Measurements from ENCODE around the gene LRRC49.

Gene LRRC49

DNA sequence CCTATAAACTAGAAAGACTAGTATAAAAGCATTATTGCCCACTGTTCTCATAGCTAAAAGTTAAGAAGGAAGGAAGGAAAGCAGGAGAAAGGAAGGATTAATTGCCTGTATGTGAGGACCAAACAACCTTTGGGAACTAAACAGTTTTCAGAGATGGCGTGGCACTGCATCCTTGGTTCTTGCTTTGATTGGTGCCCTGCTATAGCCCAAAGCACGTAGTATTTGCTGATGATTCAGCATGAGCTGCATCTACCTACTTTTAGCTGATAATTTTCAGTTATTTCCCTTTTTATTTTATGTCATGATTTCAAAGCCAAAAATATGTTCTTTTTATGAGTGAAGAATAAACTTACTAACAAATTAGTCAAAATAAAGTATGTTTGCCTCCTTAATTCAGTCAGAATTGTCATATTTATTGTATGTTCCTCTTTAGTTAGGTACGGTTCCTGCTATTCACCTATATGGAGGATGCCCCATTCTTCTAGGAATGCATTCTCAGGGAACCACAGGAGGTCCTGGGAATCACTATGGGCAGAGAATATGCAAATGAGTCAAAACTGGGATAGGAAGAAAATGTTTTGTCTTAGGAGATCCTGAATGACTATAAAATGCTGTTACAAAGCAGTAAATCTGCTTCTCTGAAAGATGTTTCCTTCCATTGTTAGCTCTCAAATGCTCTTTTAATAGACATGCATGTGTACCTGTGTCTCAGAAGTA, 157.2 kb downstream of the LRRC49 start:
- no peak for DNase-seq (ENCODE audit: extremely low read depth in 1 of 2, low read depth in 1 of 2)

DNA sequence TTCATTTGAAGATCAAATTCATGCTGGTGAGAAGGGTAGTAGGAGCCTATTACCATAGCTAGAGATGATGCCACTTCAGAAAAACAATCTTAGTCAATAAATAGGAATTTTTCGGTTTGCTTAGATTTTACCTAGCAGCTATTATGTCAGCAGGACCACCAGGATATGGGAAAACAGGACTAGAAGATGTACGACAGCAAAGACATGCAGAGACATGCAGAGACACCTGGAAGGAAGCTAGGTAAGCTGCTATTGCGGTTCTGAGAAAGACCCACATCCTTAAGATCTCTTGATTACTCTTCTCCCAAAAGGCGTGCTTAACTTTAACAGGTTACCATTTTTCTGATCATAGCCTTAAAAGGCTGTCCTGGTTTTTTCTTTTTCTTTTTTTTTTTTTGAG, 157.8 kb downstream of the LRRC49 start:
- DNase-seq (ENCODE audit: extremely low read depth in 1 of 2, low read depth in 1 of 2): no peak

DNA sequence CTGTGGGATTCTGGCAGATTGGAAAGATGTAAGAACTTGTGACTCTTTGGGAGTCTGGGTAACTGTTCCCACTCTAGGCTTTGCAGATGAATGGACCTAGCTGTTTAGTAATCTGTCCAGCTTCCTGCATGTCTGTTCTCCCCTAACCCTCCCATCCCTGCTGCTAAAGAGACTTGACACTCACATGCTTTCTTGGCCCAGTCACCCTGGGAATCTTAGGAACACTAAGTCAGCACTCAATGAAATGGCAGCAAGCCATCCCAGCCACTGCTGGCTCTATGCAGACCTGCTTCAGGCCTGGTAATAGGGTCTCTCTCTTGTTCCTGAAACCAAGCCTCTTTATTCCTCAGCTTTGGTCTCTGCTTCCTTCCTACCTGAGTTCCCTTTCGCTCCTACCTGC, 158.9 kb downstream of the LRRC49 start:
- DNase-seq (ENCODE audit: extremely low read depth in 1 of 2, low read depth in 1 of 2): no peak

DNA sequence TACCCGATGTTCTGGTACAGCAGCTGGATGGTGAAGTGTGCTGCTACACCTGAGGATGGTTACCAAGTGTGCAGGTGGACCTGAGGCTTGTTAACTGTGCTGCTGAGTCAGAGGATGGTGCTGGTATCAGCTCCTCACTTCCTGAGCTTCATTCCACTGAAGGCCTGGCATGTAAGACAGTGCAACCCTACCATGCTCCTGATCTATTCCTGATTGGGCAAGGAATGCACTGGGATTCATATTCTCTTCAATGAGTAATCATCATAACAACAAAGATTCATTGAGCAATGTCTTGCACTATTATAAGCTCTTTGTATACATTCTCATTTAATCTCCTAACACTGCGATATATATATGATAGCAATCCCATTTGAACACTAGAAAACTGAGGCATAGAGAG, 159.7 kb downstream of the LRRC49 start:
- no peak for DNase-seq (ENCODE audit: extremely low read depth in 1 of 2, low read depth in 1 of 2)

DNA sequence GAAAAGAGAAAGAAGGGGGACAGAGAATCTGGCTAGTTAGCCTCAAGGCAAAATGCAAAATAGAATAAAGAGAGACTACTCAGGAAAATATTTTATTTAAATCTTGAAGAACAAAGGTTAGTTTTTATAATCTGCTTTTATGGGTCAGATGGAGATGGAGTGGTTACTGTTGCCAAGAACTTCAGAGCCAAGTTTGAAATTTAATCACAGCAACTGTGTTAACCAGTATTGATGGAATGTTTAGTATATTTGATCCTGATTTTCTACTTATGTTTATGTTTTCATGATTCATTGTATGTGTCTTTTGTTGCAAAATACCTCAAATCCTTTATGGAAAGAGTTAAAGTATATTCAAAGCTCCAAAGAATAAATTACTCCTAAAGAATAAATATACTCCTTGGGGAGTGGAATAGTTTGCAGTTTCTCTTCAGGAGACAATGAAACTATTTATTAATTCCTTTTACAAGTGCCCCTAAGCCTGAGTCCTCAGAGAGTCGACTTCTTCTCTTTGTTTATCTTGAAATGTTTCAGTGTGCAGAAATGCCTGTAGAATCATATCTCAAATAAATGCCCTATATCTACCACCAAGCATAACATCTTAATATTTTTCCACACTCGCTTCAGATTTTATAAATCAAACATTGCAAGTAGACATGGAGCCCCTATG, 161.8 kb downstream of the LRRC49 start:
- DNase-seq (ENCODE audit: extremely low read depth in 1 of 2, low read depth in 1 of 2): no peak

DNA sequence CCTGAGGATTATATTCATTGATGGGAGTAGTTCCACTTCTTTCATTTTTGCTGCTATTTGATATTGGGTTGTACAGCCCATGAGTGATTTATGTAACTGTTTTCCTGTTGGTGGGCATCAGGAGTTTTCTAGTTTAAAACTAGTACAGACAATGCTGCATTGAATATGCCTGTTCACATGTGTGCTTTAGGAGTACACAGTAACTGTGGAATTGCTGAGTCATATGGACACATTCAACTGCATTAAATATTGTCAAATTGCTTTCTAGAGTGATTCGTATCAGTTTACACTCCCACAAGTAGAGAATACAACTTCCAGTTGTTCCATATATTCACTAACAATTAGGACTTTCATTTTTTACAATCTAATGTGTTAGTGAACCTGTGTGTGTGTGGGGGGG, 162.8 kb downstream of the LRRC49 start:
- DNase-seq (ENCODE audit: extremely low read depth in 1 of 2, low read depth in 1 of 2): no peak

DNA sequence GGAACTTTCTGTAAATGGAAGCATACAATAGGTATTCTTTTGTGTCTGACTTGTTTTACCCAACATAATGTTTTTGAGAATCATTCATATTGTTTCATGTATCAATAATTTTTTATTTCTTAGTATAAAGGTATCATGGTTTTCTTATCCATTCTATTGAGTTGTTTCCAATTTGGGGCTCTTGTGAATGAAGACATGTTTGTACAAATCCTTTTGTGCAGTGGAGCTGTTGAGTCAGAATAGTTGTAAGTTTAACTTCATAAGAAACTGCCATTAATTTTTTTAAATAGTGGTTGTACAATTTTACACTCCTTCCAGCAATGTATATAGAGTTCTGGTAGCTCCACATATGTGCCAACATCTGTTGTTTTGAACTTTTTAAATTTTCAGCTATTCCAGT, 163.5 kb downstream of the LRRC49 start:
- DNase-seq (ENCODE audit: extremely low read depth in 1 of 2, low read depth in 1 of 2): no peak

DNA sequence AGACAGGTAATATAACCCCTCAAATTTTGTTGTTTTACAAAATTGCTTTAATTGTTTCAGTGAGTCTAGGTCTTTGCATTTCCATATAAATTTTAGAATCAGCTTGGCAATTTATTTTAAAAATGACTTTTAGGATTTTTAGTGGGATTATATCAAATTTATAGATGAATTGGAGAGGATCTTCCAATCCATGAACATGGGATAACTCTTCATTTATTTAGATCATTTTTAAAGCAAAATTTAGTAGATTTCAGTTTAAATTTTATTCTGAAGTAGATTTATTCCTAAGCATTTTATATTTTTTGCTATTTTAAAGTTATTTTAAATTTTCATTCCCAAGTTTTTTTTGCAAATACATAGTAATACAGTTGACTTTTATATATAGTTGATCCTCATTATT, 164.5 kb downstream of the LRRC49 start:
- DNase-seq (ENCODE audit: extremely low read depth in 1 of 2, low read depth in 1 of 2): no peak

DNA sequence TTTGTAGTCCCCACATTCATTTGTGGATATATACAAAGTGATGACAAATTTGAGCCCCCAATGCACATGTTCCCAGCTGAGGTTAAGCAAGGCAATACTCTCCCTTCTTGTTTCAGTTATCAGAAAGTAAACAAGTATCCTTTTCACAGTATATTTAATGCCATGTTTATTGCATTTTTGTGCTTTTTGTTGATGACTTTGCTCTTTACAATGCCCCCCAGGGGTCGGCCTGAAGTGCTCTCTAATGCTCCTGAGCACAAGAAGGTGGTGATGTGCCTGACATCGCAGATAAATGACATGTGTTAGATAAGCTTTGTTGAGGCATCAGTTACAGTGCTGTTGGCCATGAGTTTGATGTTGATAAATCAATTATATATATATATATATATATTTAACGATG, 165.0 kb downstream of the LRRC49 start:
- no peak for DNase-seq (ENCODE audit: extremely low read depth in 1 of 2, low read depth in 1 of 2)

DNA sequence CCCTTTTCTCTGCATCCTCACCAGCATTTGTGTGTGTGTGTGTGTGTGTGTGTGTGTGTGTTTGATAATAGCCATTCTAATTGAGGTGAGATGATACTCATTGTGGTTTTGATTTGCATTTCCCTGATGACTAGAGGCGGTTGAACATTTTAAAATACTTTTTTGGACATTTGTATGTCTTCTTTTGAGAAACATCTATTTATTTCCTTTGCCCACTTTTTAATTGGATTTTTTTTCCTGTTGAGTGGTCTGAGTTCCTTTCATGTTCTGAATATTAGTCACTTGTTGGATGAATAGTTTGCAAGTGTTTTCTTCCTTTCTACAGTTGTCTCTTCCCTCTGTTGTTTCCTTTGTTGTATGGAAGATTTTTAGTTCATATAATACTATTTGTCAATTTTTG, 168.4 kb downstream of the LRRC49 start:
- DNase-seq (ENCODE audit: extremely low read depth in 1 of 2, low read depth in 1 of 2): no peak

DNA sequence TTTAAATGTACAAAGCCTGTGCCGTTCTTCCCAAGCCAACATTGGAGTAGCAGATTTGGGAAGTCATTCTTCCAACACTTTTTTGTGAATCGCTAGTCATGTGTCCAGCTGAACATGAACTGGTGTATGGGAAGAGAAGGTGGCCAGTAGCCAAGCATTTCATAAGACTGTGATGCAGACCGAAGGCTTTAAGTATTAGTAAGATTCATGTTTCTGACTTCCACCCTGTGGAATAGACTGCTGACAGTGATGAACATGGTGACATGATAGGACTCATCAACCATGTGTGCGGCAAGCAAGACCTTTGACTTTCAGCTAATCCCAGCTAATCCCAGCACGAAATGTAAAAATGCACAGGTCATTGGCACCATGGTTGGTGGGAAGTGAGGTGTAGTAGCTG, 174.4 kb downstream of the LRRC49 start:
- DNase-seq (ENCODE audit: extremely low read depth in 1 of 2, low read depth in 1 of 2): no peak

DNA sequence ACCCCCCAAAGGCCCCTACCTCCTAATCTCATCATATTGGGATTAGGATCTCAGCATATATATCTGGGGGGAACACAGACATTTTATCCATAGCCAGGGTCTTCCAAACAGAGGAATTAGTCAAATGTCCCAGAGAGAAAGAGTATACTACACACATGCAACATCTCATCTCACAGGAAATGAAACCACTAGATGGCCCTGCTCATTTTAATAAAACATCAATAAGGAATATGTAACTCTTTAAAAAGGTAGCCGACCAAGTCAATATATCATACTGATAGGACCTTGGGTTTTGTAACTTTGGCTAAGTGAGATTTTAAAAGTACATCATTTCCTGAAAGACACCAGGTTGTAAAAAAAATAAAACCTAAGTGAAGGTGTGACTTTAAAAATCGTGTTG, 177.1 kb downstream of the LRRC49 start:
- no peak for DNase-seq (ENCODE audit: extremely low read depth in 1 of 2, low read depth in 1 of 2)

DNA sequence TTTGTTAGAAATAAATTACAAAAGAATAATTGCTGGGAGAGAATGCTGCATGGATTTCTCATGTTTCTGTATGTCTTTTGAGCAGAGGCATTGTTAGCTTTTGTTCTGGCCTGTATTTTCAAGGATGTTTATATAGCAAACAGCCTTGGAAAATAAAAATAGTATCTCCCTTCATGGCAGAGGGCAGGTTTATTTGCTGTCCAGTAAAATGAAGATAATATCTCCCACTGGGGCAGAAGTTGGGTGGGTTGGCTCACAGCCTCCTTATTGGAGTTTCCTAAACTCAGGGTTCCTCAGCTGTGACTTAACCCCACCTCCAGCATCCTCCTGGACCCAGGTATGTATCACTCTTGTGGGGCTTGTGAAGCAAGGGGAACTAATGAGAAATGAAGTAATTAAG, 178.9 kb downstream of the LRRC49 start:
- DNase-seq (ENCODE audit: extremely low read depth in 1 of 2, low read depth in 1 of 2): no peak

DNA sequence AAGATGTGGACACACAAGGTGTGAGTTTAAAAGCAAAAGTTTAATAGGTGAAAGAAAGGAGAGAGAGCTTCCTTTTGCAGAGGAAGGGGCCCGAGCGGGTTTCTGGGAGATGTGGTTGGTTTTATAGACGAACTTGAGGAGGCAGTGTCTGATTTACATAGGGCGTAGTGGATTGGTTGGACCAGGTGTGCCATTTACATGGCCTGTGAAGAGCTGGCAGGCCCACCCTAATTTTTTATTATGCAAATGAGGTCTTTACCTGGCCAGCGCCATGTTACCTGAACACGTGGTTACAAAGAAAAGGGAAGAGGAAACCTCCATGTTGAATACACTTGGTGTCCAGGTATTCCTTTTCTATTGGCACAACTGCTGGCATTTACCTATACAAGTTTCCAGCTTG, 179.8 kb downstream of the LRRC49 start:
- no peak for DNase-seq (ENCODE audit: extremely low read depth in 1 of 2, low read depth in 1 of 2)

DNA sequence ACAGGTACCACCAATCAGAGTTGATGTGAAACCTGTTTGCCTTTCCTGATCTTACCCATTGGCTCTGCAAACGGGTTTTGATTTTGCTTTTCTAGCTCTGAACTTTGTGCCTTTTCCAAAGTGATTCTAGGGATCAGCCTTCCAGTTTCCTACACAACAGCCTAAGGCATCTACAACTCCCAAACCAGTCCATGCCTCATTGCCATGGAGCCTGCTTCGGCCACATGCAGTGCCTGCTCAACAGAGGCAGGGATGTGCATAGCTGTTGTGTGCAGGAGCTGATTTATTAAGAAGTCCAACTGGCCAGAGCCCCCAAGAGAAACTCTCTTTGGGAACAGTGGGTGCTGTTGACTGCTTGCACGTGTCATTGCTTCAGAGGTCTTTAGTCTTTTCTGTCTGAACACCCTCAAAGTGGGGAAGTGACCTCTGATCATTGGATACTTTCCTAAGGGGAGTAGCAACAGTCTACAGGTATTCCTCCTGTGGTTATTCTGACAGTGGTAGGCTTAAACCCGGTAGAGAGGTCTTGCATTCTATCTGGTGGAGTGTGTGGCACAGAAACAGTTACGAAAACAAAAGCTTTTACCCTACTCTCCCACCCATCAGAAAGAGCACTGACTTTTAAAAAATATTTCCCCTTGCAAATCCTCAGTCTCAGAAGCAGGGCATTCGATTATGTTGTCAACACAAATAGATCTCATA, 186.0 kb downstream of the LRRC49 start:
- no peak for DNase-seq (ENCODE audit: extremely low read depth in 1 of 2, low read depth in 1 of 2)

DNA sequence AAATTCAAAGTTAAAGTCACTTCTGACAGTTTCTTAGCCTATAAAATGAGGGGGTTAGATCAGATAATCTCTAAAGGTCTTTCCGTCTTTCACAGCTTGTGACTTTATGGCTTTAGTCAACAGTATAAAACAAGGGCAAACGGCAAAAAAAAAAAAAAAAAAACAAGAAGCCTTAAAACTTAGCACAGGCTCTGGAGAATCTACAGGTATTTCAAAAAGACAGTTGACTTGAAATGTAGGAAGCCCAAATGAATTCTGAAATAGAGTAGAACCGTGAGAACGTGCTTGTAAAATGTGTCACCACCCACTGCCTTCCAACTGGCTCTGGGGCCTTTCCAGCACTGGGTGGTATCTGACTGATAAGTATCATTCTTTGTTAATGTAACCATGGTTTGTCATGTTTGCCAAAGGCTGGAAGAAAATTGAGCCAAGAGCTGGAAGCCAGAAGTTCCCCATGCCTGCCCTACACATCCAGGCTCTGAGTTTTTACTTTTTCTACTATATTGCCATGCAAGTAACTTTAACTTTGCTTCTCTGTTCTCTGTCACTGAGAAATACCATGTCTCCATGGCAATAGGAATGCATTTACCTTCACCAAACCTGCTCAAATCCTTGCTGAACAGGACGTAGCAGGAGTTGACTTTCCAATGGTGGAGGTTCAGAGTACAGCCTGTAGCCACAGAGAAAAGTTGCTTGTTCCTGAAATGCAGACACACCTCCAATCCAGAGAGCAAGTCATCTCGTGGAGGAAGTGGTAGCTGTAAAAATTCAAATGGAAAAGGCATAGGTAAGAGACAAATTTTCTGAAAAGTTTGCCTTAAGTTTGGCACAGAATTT, 186.8 kb downstream of the LRRC49 start:
- no peak for DNase-seq (ENCODE audit: extremely low read depth in 1 of 2, low read depth in 1 of 2)

DNA sequence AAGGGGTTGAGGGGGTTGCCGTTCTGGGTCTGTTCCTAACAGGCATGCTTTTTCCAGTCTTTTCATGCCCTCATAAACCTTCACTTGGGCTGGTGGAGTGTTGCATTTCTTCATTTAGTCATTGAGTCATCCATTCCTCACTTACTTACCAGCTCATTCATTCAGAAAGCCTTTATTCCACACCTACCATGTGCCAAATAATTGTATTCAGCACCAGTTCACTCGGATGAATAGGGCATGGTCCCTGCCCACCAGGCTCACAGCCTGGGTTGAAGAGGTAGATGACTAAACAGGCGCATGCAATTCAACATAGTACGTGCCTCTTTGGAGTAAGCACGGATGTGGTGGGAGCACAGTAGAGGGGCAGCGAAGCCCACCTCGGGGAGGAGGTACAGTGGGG, 187.5 kb downstream of the LRRC49 start:
- DNase-seq (ENCODE audit: extremely low read depth in 1 of 2, low read depth in 1 of 2): no peak

DNA sequence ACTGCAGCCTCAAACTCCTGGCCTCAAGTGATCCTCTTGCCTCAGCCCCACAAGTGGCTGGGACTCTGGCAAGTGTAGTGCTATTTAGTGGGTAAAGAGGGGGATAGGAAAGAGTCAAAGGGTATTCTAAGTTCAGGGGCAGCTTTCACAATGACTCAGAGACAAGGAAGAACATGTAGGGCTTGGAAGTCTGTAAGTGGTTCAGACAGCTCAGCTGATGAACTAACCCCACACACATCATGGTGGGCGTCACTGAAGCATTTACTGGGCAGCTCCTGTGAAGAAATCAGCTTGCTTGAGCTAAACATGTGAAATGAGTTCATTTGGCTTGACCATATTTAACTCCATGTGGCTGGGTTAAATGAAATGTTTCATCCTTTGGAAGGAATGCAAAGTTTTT, 188.1 kb downstream of the LRRC49 start:
- DNase-seq (ENCODE audit: extremely low read depth in 1 of 2, low read depth in 1 of 2): no peak

DNA sequence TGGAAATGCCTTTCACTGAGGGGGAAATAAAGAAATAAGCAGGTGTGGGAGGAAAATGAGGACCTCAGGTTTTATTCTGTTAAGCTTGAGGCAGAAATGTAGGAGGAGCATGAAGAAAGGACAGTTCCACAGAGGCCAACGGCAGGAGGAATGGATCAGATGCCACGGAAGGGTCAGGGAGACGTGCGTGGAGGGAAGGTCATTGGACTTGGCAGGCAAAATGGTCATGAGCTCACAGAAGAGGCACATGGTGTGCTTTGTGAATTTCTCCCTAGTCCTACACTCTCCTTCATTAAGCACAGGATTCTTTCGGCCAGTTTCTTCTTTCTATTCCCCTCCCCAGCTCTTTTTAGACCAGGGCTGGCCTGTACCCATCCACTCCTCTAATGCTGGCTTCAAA, 190.2 kb downstream of the LRRC49 start:
- DNase-seq (ENCODE audit: extremely low read depth in 1 of 2, low read depth in 1 of 2): no peak

DNA sequence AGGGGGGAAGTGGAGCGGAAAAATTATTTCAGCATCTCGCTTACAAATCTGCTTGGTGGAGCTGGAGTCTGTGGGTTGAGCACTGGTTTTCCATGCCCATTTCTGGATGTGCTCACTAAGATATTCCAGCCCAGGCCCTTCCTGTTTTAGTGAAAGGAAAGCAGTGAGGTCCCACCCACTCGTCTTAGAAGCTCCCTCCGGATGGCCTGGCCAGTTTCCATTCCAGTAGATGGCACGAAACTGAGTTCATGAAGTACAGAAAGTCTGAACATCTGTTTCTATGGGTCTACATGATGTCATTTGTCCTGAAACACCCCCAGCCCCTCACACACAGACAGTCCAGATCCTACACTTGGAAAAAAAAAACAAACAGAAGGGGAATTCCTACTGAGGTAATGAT, 190.7 kb downstream of the LRRC49 start:
- DNase-seq (ENCODE audit: extremely low read depth in 1 of 2, low read depth in 1 of 2): no peak

DNA sequence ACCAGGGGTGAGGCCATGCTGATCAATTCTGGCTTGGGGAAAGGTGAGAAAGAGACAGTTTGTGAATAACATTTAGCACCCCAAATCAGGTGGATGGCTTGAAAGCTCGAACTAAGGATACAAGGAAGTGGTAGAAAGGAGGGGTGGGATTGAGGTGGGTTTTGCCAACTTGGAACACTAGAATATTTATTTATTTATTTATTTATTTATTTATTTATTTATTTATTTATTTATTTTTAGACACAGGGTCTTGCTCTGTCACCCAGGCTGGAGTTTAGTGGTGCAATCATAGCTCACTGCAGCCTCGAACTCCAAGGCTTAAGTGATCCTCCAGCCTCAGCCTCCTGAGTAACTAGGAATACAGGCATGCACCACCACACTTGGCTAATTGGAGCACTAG, 191.6 kb downstream of the LRRC49 start:
- DNase-seq (ENCODE audit: extremely low read depth in 1 of 2, low read depth in 1 of 2): no peak

All from activated CD8-positive, alpha-beta memory T cell treated with anti-CD3 and anti-CD28 coated beads for 1 hour (primary cell).